Heart left ventricle (tissue), 16 donors: ENCODE data around the gene C20orf204. TPM values are rescaled to one million over a fixed set of nuclear protein-coding genes. Genes with fewer than 3 reads are reported as not detected.

Source experiments
- ATAC-seq, 4 donors: fragments of 200-7000 bp; cut with Tn5 transposase; one replicate each; pipeline ENCODE4 v1.9.1; 2020 to 2022; ENCODE audit warnings: moderate library complexity in 4 of 4, mild to moderate bottlenecking in 3 of 4, moderate number of reproducible peaks in 1 of 4
- DNase-seq, 5 donors: peaks; one replicate each; pipeline ENCODE4 v3.0.0-alpha.2; 2020
- H3K27ac ChIP-seq, 12 donors: fragments of 200-600 bp; sonication (generic) in 4 of 12; one replicate each; pipeline versions ENCODE4 v1.5.0 to v1.8.0; 2016 to 2022; ENCODE audit warnings: mild to moderate bottlenecking in 2 of 12
- H3K27me3 ChIP-seq, 9 donors: fragments of 200-600 bp; sonication (generic) in 2 of 9; one replicate each; pipeline versions ENCODE4 v1.5.1 to v1.8.0; 2016 to 2022; ENCODE audit warnings: mild to moderate bottlenecking in 3 of 9
- H3K36me3 ChIP-seq, 9 donors: fragments of 200-600 bp; sonication (generic) in 2 of 9; one replicate each; pipeline versions ENCODE4 v1.5.0 to v1.8.0; 2018 to 2022; ENCODE audit warnings: mild to moderate bottlenecking in 2 of 9
- H3K4me1 ChIP-seq, 12 donors: fragments of 200-600 bp; sonication (generic) in 4 of 12; one replicate each; pipeline versions ENCODE4 v1.5.0 to v1.8.0; 2016 to 2022; ENCODE audit warnings: mild to moderate bottlenecking in 3 of 12
- H3K4me3 ChIP-seq, 12 donors: fragments of 200-600 bp; sonication (generic) in 4 of 12; one replicate each; pipeline versions ENCODE4 v1.5.0 to v1.8.0; 2017 to 2022; ENCODE audit warnings: mild to moderate bottlenecking in 9 of 12, moderate library complexity in 4 of 12
- H3K9me3 ChIP-seq, 12 donors: fragments of 200-600 bp; sonication (generic) in 4 of 12; one replicate each; pipeline versions ENCODE4 v1.5.0 to v1.8.0; 2016 to 2022; ENCODE audit warnings: mild to moderate bottlenecking in 1 of 12
- CTCF ChIP-seq, 12 donors: fragments of 200-600 bp; sonication (generic) in 4 of 12; IDR thresholded peaks; one replicate each; pipeline versions ENCODE4 v1.5.0 to v1.8.0; 2018 to 2022; ENCODE audit warnings: antibody characterized with exemption in 12 of 12, mild to moderate bottlenecking in 5 of 12
- POLR2A ChIP-seq, 2 donors: fragments of 450-650 bp; IDR thresholded peaks; one replicate each; pipeline ENCODE4 v1.6.1; 2017; ENCODE audit warnings: antibody characterized with exemption in 2 of 2, mild to moderate bottlenecking in 2 of 2, moderate library complexity in 2 of 2
- WGBS, 4 donors: extraction: QIAGEN DNeasy Blood & Tissue Kit in 2 of 4; methylation state at CpG; one replicate each; pipeline versions ENCODE4 v1.1.5 to v1.1.7; 2013 to 2018; 5-methylcytosine and 5-hydroxymethylcytosine counted together
- intact Hi-C, 10 donors: fragments of 100-400 bp; cut with DNase I; formaldehyde crosslinking; loops; one replicate each; pipeline versions ENCODE4 v1.11.1 to v1.14.2; 2022
- polyA plus RNA-seq, 2 donors: library from polyadenylated mRNA; stranded (reverse); fragments of 200-250 nt; gene quantifications; one replicate each; pipeline ENCODE4 v1.2.3, GENCODE V29; 2013
- total RNA-seq, 9 donors: library from RNA; depleted of rRNA in 2 of 9; stranded (reverse); fragments of >200 nt in 2 of 9; fragmentation: NEBNext Ultra II Directional in 3 of 9; extraction: Animal tissue kit (Norgen Biotek cat#: 25700) in 3 of 9; gene quantifications; one replicate each; pipeline versions ENCODE4 v1.1.0 to v1.2.4, GENCODE V29; 2016 to 2023
- donor health status: ischemic (EF 13 %, LVEDD 7.1; RV severe dilation, severe dysfunction).
- donor health status: healthy with polysubstance abuse.
- donor health status: DM: no; HTN: yes; CAD: no.
- donor health status: DM: no; HTN: no; CAD: no.
- donor health status: ischemic (EF 25% LVEDD 6.9; RV normal size, moderate dysfunction).
- donor health status: ischemic (EF 25% LVEDD 5.7; RV mildly dilated, moderate dysfunction).
- donor health status: healthy.
- donor health status: DM: yes; HTN: yes; CAD: no.
- donor health status: ischemic (EF 35%, LVEDD 5.7; RV mildly dilated, moderate dysfunction).
- donor health status: nonischemic (EF 11% LVEDD 7.7; RV severe dilation, severe dysfunction).
- donor health status: DM: yes; HTN: yes; CAD: no.
- donor health status: PGD.
- donor health status: ischemic (EF 29% LVEDD 5.4; RV normal size, mild dysfunction).
- donor health status: nonischemic (EF 23%, LVEDD 6.1; RV moderate dilation, normal function).

Gene C20orf204
- total and polyA plus RNA-seq, 11 donors: 0.16 to 1.2 (median 0.42) TPM

GRCh38 chr20:64052987-64053840, 17.2 kb downstream of the C20orf204 start:
- TF ChIP-seq POLR2A (IDR thresholded peaks at IDR 0.05) (no peak), CTCF (IDR thresholded peaks at IDR 0.05) (no peak)
- Histone ChIP-seq H3K9me3 (no peaks in the 10 kb centered on the region), H3K27me3 (peaks cover 0 to 51% (median 8%) of the 10 kb centered on the region in 9 donors), H3K4me1 (peaks cover 0 to 74% (median 42%) of the 10 kb centered on the region in 12 donors), H3K27ac (peak overlapping the region; percentile 68 to 96 (median 91)), H3K4me3 (peak overlapping the region in 7 of 12 donors; percentile 9 to 33 (median 32)), H3K36me3 (peaks cover 0 to 5% (median under 1%) of the 10 kb centered on the region in 9 donors)
- no peak for DNase-seq
- 69 to 85% (median 72%) methylated on average over 21 to 33 of the region's 33 CpGs for WGBS, 4 donors
- intact Hi-C loops: no loop called here
- ATAC-seq: no peak

- WGBS, 4 donors: 27 to 41% (median 32%) methylated on average over 10 to 17 of the region's 17 CpGs
- TF ChIP-seq POLR2A (IDR thresholded peaks at IDR 0.05) (no peak), CTCF (IDR thresholded peaks at IDR 0.05) (peak in 2 of 12 donors; percentile 13 to 23)
- ATAC-seq: peak; percentile 33 to 62 (median 43)
- Histone ChIP-seq H3K27me3 (peaks cover 0 to 42% (median 8%) of the 10 kb centered on the region in 9 donors), H3K36me3 (no peaks in the 10 kb centered on the region), H3K9me3 (no peaks in the 10 kb centered on the region), H3K4me1 (peaks cover 0 to 75% (median 42%) of the 10 kb centered on the region in 12 donors), H3K27ac (peak overlapping the region; percentile 75 to 98 (median 92)), H3K4me3 (peak overlapping the region in 9 of 12 donors; percentile 15 to 42 (median 32))
- intact Hi-C loops: no loop called here
- peak; percentile 82 to 88 (median 87) for DNase-seq
Measured at GRCh38 chr20:64053841-64054661, 18.1 kb downstream of the C20orf204 start.

GRCh38 chr20:64055396-64055892, 19.5 kb downstream of the C20orf204 start:
- no peak for ATAC-seq
- intact Hi-C loops: loop anchor here in 1 of 10 donors (5.0 kb wide), 1 partner anchor 73 kb away; the partner anchor contains the start of gene PRPF6
- 47 to 68% (median 51%) methylated on average over 8 to 9 of the region's 9 CpGs for WGBS, 4 donors
- no peaks in the 10 kb centered on the region for H3K36me3 ChIP-seq
- DNase-seq: no peak
- peak overlapping the region in 7 of 12 donors; percentile 2 to 42 (median 10) for H3K4me3 ChIP-seq
- H3K4me1 ChIP-seq: peaks cover 0 to 67% (median 42%) of the 10 kb centered on the region in 12 donors
- H3K9me3 ChIP-seq: no peaks in the 10 kb centered on the region
- TF ChIP-seq POLR2A (IDR thresholded peaks at IDR 0.05): no peak
- TF ChIP-seq CTCF (IDR thresholded peaks at IDR 0.05): no peak
- peaks cover 0 to 31% (median 4%) of the 10 kb centered on the region in 9 donors for H3K27me3 ChIP-seq
- H3K27ac ChIP-seq: peak overlapping the region; percentile 70 to 98 (median 92)
